ENCODE results near the gene CREBL2. TPM values are rescaled to one million over a fixed set of nuclear protein-coding genes. Genes with fewer than 3 reads are reported as not detected.
"Not testable (repeated sequence)": the region's sequence is repeated elsewhere in the genome, so short reads cannot be mapped to it uniquely, and the experiment has no call there.

Gene CREBL2
- polyA plus RNA-seq, 3 donors: 12.2 to 59.7 (median 24.9) TPM

- WGBS, 3 donors: 37 to 62% (median 37%) methylated on average over 3 of the region's 3 CpGs
- no peak overlapping the region for H3K27ac ChIP-seq (ENCODE audit: low read depth, low read length)
These were observed 10.7 kb downstream of the CREBL2 start for GRCh38 chr12:12622418-12622817.

GRCh38 chr12:12624498-12624992 is 12.9 kb downstream of the CREBL2 start:
- no peak overlapping the region for H3K27ac ChIP-seq (ENCODE audit: low read depth, low read length)
- 76 to 95% (median 88%) methylated on average over 5 of the region's 5 CpGs for WGBS, 3 donors

GRCh38 chr12:12626471-12626870 is 14.8 kb downstream of the CREBL2 start:
- H3K27ac ChIP-seq (ENCODE audit: low read depth, low read length): no peak overlapping the region
- WGBS, 3 donors: 85 to 95% (median 89%) methylated on average over 2 of the region's 2 CpGs

- H3K27ac ChIP-seq (ENCODE audit: low read depth, low read length): no peak overlapping the region
- WGBS, 3 donors: 75 to 96% (median 92%) methylated on average over 2 of the region's 2 CpGs
These were observed 15.7 kb downstream of the CREBL2 start for GRCh38 chr12:12627308-12627827.

GRCh38 chr12:12628013-12628412 is 16.3 kb downstream of the CREBL2 start:
- H3K27ac ChIP-seq (ENCODE audit: low read depth, low read length): no peak overlapping the region
- 97 to 99% (median 99%) methylated on average over 4 of the region's 4 CpGs for WGBS, 3 donors

GRCh38 chr12:12630850-12631249 is 19.2 kb downstream of the CREBL2 start:
- WGBS, 3 donors: 77 to 97% (median 91%) methylated on average over 1 of the region's 1 CpG
- H3K27ac ChIP-seq (ENCODE audit: low read depth, low read length): no peak overlapping the region

GRCh38 chr12:12635651-12636050 is 24.0 kb downstream of the CREBL2 start:
- WGBS, 3 donors: 95 to 96% (median 95%) methylated on average over 12 of the region's 12 CpGs
- no peak overlapping the region for H3K27ac ChIP-seq (ENCODE audit: low read depth, low read length)

GRCh38 chr12:12636641-12637040 is 25.0 kb downstream of the CREBL2 start:
- H3K27ac ChIP-seq (ENCODE audit: low read depth, low read length): no peak overlapping the region
- 91 to 100% (median 96%) methylated on average over 1 of the region's 1 CpG for WGBS, 3 donors

GRCh38 chr12:12639995-12640394 is 28.3 kb downstream of the CREBL2 start:
- H3K27ac ChIP-seq (ENCODE audit: low read depth, low read length): not testable (repeated sequence)
- WGBS, 3 donors: 93 to 94% (median 94%) methylated on average over 4 of the region's 4 CpGs

- WGBS, 3 donors: 95 to 97% (median 97%) methylated on average over 2 of the region's 2 CpGs
- no peak overlapping the region for H3K27ac ChIP-seq (ENCODE audit: low read depth, low read length)
These were observed 30.0 kb downstream of the CREBL2 start for GRCh38 chr12:12641650-12642049.

- 89 to 93% (median 93%) methylated on average over 3 of the region's 3 CpGs for WGBS, 3 donors
- no peak overlapping the region for H3K27ac ChIP-seq (ENCODE audit: low read depth, low read length)
These were observed 31.2 kb downstream of the CREBL2 start for GRCh38 chr12:12642916-12643315.

GRCh38 chr12:12645485-12645884 is 33.8 kb downstream of the CREBL2 start:
- 58 to 73% (median 70%) methylated on average over 3 of the region's 3 CpGs for WGBS, 3 donors

GRCh38 chr12:12645968-12646367 is 34.3 kb downstream of the CREBL2 start:
- not testable (repeated sequence) for H3K27ac ChIP-seq (ENCODE audit: low read depth, low read length)
- WGBS, 3 donors: 92 to 95% (median 94%) methylated on average over 6 of the region's 6 CpGs

More at GRCh38 chr12:12645485-12645884, 33.8 kb downstream of the CREBL2 start:
- no peak overlapping the region for H3K27ac ChIP-seq (ENCODE audit: low read depth, low read length)

GRCh38 chr12:12646483-12647072 is 34.9 kb downstream of the CREBL2 start:
- WGBS, 3 donors: 76 to 100% (median 83%) methylated on average over 1 of the region's 1 CpG
- H3K27ac ChIP-seq (ENCODE audit: low read depth, low read length): no peak overlapping the region

GRCh38 chr12:12648284-12648683 is 36.6 kb downstream of the CREBL2 start:
- no peak overlapping the region for H3K27ac ChIP-seq (ENCODE audit: low read depth, low read length)

- H3K27ac ChIP-seq (ENCODE audit: low read depth, low read length): no peak overlapping the region
These were observed 37.4 kb downstream of the CREBL2 start for GRCh38 chr12:12648951-12649650.

- H3K27ac ChIP-seq (ENCODE audit: low read depth, low read length): no peak overlapping the region
These were observed 40.1 kb downstream of the CREBL2 start for GRCh38 chr12:12651752-12652151.

GRCh38 chr12:12652704-12653103 is 41.0 kb downstream of the CREBL2 start:
- H3K27ac ChIP-seq (ENCODE audit: low read depth, low read length): not testable (repeated sequence)
- 96 to 98% (median 96%) methylated on average over 4 of the region's 4 CpGs for WGBS, 3 donors

- H3K27ac ChIP-seq (ENCODE audit: low read depth, low read length): no peak overlapping the region
These were observed 42.2 kb downstream of the CREBL2 start for GRCh38 chr12:12653922-12654321.
